Smooth muscle cell (in vitro differentiated cells): Measurements from ENCODE around the gene TMEM117. TPM values are rescaled to one million over a fixed set of nuclear protein-coding genes. Genes with fewer than 3 reads are reported as not detected.

Experiments
- DNase-seq: peaks from one replicate; lab custom pipeline; 2025; ENCODE audit not compliant: unreplicated experiment; lab: John Stamatoyannopoulos, UW
- H2AFZ ChIP-seq: fragments of 200-600 bp; sonication (generic); 2 replicates; pipeline ENCODE4 v1.6.0; 2016; ENCODE audit warnings: antibody characterized with exemption, low read depth, mild to moderate bottlenecking
- H3F3A ChIP-seq: fragments of 200-600 bp; sonication (generic); 2 replicates; pipeline ENCODE4 v1.6.0; 2017; ENCODE audit warnings: antibody characterized with exemption, low read depth
- H3K27ac ChIP-seq: fragments of 200-600 bp; sonication (generic); 2 replicates; pipeline ENCODE4 v1.5.1; 2016; ENCODE audit warnings: low read depth, mild to moderate bottlenecking
- H3K27me3 ChIP-seq: fragments of 200-600 bp; sonication (generic); 2 replicates; pipeline ENCODE4 v1.6.1; 2016; ENCODE audit warnings: low read depth, mild to moderate bottlenecking
- H3K36me3 ChIP-seq: fragments of 200-600 bp; sonication (generic); 2 replicates; pipeline ENCODE4 v1.5.1; 2016; ENCODE audit warnings: low read depth
- H3K4me1 ChIP-seq: fragments of 200-600 bp; sonication (generic); 2 replicates; pipeline ENCODE4 v1.5.1; 2016; ENCODE audit warnings: low read depth
- H3K4me2 ChIP-seq: fragments of 200-600 bp; sonication (generic); 2 replicates; pipeline ENCODE4 v1.6.0; 2016; ENCODE audit warnings: mild to moderate bottlenecking
- H3K4me3 ChIP-seq: fragments of 200-600 bp; sonication (generic); 2 replicates; pipeline ENCODE4 v1.5.1; 2016; ENCODE audit warnings: mild to moderate bottlenecking
- H3K79me2 ChIP-seq: fragments of 200-600 bp; sonication (generic); 2 replicates; pipeline ENCODE4 v1.6.0; 2016; ENCODE audit warnings: low read depth, mild to moderate bottlenecking
- H3K9ac ChIP-seq: fragments of 200-600 bp; sonication (generic); 2 replicates; pipeline ENCODE4 v1.6.0; 2016; ENCODE audit warnings: low read depth
- H3K9me3 ChIP-seq: fragments of 200-600 bp; sonication (generic); replicated peaks from 2 replicates; pipeline ENCODE4 v1.5.1; 2016; ENCODE audit warnings: low read depth
- H4K20me1 ChIP-seq: fragments of 200-600 bp; sonication (generic); 2 replicates; pipeline ENCODE4 v1.6.0; 2016; ENCODE audit warnings: low read depth
- WGBS: methylation state at CpG from one replicate; pipeline ENCODE4 v1.1.7; 2016; ENCODE audit warnings: low lambda C conversion rate; 5-methylcytosine and 5-hydroxymethylcytosine counted together
- polyA plus RNA-seq: library from polyadenylated mRNA; unstranded; fragments of >200 nt; fragmentation: Nextera tagmentation; extraction: Ambion mirVana; gene quantifications from 2 replicates; pipeline ENCODE4 v1.2.1, GENCODE V29; 2016
- total RNA-seq: library from RNA; depleted of rRNA; stranded (reverse); fragments of >200 nt; gene quantifications from 2 replicates; pipeline ENCODE4 v1.2.3, GENCODE V29; 2014
- TF ChIP-seq, protein P1 (sequence below): fragments of 200-600 bp; sonication (generic); IDR thresholded peaks from 2 replicates; pipeline ENCODE4 v1.5.1; 2017; ENCODE audit warnings: borderline replicate concordance, mild to moderate bottlenecking, antibody characterized with exemption; ENCODE audit not compliant: insufficient read depth, poor library complexity, severe bottlenecking

The TMEM117 gene
- total and polyA plus RNA-seq, 2 experiments from 2014 or later, result 13.0 to 38.9 TPM

DNA sequence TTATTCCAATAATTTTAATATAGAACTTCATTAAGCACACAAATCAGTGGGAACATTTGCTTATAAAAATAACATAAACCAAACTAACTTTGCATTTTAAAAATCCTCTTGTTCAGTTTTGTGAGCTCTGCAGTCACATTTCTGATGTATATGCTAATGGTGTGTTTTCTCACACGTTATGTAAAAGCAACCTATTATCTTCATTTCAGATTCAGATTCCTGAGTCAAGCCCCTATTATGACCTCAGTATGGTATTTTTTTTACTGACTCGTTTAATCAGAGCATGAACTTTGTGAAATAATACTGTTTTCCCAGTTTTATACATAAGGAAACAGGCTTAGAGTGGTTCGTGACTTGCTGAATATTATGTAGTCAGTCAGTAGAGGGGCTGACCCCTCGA, 394.0 kb downstream of the TMEM117 start:
- Histone ChIP-seq H2AFZ (no peak overlapping the region), H3F3A (no peaks in the 10 kb centered on the region), H4K20me1 (no peaks in the 10 kb centered on the region), H3K27ac (no peak overlapping the region), H3K4me3 (no peak overlapping the region), H3K9ac (no peak overlapping the region), H3K27me3 (no peaks in the 10 kb centered on the region), H3K9me3 (no peaks in the 10 kb centered on the region), H3K4me2 (no peak overlapping the region), H3K36me3 (no peaks in the 10 kb centered on the region), H3K4me1 (no peaks in the 10 kb centered on the region), H3K79me2 (no peaks in the 10 kb centered on the region)
- 74% methylated on average over 4 of the region's 4 CpGs for WGBS
- TF ChIP-seq, protein P1, sequence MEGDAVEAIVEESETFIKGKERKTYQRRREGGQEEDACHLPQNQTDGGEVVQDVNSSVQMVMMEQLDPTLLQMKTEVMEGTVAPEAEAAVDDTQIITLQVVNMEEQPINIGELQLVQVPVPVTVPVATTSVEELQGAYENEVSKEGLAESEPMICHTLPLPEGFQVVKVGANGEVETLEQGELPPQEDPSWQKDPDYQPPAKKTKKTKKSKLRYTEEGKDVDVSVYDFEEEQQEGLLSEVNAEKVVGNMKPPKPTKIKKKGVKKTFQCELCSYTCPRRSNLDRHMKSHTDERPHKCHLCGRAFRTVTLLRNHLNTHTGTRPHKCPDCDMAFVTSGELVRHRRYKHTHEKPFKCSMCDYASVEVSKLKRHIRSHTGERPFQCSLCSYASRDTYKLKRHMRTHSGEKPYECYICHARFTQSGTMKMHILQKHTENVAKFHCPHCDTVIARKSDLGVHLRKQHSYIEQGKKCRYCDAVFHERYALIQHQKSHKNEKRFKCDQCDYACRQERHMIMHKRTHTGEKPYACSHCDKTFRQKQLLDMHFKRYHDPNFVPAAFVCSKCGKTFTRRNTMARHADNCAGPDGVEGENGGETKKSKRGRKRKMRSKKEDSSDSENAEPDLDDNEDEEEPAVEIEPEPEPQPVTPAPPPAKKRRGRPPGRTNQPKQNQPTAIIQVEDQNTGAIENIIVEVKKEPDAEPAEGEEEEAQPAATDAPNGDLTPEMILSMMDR, result no peak
- DNase-seq, result no peak

DNA sequence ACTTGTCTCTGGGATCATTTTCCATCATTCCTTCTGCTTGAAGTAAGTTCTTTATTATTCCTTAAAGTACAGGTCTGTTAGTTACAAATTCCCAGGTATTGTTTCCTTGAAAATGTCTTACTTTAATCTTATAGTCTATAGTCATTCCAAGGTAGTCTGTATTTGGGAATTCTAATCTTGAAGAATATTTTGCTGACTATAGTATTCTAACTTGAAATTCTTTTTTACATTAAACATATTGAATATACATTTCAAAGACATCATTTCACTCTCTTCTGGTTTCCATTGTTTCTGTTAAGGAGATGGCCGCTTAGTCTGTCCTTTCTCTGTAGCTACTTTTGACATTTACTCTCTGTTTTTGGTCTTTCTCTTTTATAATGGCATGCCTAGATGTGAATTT, 399.8 kb downstream of the TMEM117 start:
- Histone ChIP-seq H3K79me2 (no peaks in the 10 kb centered on the region), H3F3A (no peaks in the 10 kb centered on the region), H3K9ac (no peak overlapping the region), H4K20me1 (no peaks in the 10 kb centered on the region), H3K36me3 (no peaks in the 10 kb centered on the region), H3K9me3 (no peaks in the 10 kb centered on the region), H3K27me3 (no peaks in the 10 kb centered on the region), H2AFZ (no peak overlapping the region), H3K4me1 (no peaks in the 10 kb centered on the region), H3K4me2 (no peak overlapping the region), H3K4me3 (no peak overlapping the region), H3K27ac (no peak overlapping the region)
- DNase-seq, result no peak
- TF ChIP-seq, protein P1, result no peak
- 98% methylated on average over 1 of the region's 1 CpG for WGBS

DNA sequence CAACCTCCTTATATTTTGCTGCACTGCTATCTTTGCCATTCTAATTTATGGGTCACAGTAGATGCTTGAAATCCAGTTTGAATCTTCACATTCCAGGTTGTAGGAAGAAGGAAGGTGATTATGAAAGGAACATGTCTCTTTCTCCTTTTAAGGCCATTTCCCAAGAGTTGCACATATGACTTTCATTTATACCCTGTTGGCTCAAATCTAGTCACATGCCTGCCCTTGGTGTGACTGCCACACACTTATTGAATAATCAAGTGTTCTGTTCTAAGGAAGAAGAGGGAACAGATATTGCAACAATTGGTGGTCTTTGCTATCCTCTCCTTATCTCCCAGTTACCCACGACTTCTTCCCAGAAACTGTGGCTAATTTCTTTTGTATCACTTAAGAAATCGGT, 404.3 kb downstream of the TMEM117 start:
- Histone ChIP-seq H2AFZ (no peak overlapping the region), H3K9me3 (no peaks in the 10 kb centered on the region), H3K4me1 (no peaks in the 10 kb centered on the region), H4K20me1 (no peaks in the 10 kb centered on the region), H3K27ac (no peak overlapping the region), H3K27me3 (no peaks in the 10 kb centered on the region), H3K79me2 (no peaks in the 10 kb centered on the region), H3K9ac (no peak overlapping the region), H3K4me2 (no peak overlapping the region), H3F3A (no peaks in the 10 kb centered on the region), H3K4me3 (no peak overlapping the region), H3K36me3 (no peaks in the 10 kb centered on the region)
- TF ChIP-seq, protein P1, result no peak
- WGBS, result 83% methylated on average over 2 of the region's 2 CpGs
- no peak for DNase-seq

DNA sequence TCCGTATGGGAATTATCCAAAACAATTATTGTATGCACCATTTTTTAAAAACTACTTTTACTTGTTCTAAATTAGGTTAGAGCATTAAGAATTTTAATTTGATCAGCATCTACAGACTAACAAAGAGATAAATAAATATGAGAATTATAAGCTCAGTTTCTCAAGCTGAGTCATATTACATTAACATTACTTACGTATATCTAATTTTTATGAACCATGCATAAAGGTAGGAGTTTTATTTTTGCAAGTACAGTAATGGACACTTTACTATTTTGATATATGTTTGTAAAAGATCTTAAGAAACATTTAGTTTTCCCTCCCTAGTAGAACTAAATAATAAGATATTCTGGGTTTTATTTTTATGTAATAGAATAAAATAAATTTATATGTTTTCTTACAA, 410.1 kb downstream of the TMEM117 start:
- Histone ChIP-seq H3K4me1 (no peaks in the 10 kb centered on the region), H3K9me3 (peaks cover 2% of the 10 kb centered on the region), H3K9ac (no peak overlapping the region), H3K4me2 (no peak overlapping the region), H2AFZ (no peak overlapping the region), H3K4me3 (no peak overlapping the region), H3F3A (no peaks in the 10 kb centered on the region), H3K36me3 (no peaks in the 10 kb centered on the region), H4K20me1 (no peaks in the 10 kb centered on the region), H3K27me3 (no peaks in the 10 kb centered on the region), H3K79me2 (no peaks in the 10 kb centered on the region), H3K27ac (no peak overlapping the region)
- no peak for DNase-seq
- TF ChIP-seq, protein P1, result no peak
- WGBS, result 95% methylated on average over 2 of the region's 2 CpGs
